ENCODE results near the gene BMPER. TPM values are rescaled to one million over a fixed set of nuclear protein-coding genes. Genes with fewer than 3 reads are reported as not detected.

BMPER gene
- total RNA-seq: 5.2 TPM

DNA sequence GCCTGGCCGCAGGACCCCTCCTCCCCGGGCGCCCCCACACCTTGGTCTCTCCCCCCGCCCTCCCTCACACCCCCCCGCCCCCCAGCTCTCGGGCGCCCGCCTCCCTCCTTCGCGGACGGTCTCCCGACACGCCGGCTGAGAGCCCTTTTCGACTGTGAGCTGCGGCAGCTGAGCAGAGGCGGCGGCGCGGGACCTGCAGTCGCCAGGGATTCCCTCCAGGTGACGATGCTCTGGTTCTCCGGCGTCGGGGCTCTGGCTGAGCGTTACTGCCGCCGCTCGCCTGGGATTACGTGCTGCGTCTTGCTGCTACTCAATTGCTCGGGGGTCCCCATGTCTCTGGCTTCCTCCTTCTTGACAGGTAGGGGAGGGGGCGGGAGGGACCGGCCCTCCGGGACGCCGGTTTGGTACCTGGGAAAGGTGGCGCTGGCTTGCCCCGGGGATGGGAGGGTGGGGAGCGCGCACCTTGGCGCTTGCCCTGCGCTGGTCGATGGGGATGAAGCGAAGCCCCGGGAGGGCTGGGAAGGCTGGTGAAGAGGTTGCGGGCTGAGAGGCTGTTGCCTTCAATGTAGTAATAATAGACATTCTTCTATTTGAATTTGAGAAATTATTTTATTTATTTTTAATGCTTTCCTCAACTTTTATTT is at the start of gene BMPER:
TSS of gene BMPER (plus strand) at position 151 of the 644 bp plus-strand sequence. CDS start at position 226, 75 bp downstream.
- Histone ChIP-seq H3K4me1 (peaks cover 13% of the 10 kb centered on the region), H3K4me3 (peak within 1 kb of the TSS; percentile 56 to 87), H3K36me3 (no peaks in the 10 kb centered on the region), H3K9me3 (no peaks in the 10 kb centered on the region), H3K27me3 (no peaks in the 10 kb centered on the region), H3K27ac (peak within 1 kb of the TSS; percentile 79)
- intact Hi-C loops (cut with DNase I): no loop called here
- TF ChIP-seq POLR2A (IDR thresholded peaks at IDR 0.05) (no peak), POLR2AphosphoS5 (IDR thresholded peaks at IDR 0.05; ENCODE audit: insufficient read depth in 1 of 2, low read depth in 1 of 2) (no peak)
- TF ChIP-seq, protein P1, sequence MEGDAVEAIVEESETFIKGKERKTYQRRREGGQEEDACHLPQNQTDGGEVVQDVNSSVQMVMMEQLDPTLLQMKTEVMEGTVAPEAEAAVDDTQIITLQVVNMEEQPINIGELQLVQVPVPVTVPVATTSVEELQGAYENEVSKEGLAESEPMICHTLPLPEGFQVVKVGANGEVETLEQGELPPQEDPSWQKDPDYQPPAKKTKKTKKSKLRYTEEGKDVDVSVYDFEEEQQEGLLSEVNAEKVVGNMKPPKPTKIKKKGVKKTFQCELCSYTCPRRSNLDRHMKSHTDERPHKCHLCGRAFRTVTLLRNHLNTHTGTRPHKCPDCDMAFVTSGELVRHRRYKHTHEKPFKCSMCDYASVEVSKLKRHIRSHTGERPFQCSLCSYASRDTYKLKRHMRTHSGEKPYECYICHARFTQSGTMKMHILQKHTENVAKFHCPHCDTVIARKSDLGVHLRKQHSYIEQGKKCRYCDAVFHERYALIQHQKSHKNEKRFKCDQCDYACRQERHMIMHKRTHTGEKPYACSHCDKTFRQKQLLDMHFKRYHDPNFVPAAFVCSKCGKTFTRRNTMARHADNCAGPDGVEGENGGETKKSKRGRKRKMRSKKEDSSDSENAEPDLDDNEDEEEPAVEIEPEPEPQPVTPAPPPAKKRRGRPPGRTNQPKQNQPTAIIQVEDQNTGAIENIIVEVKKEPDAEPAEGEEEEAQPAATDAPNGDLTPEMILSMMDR (IDR thresholded peaks at IDR 0.05): no peak
- DNase-seq (ENCODE audit: extremely low spot score in 2 of 2): no peak

- TF ChIP-seq, protein P1 (IDR thresholded peaks at IDR 0.05): no peak
- TF ChIP-seq POLR2AphosphoS5 (IDR thresholded peaks at IDR 0.05; ENCODE audit: insufficient read depth in 1 of 2, low read depth in 1 of 2) (no peak), POLR2A (IDR thresholded peaks at IDR 0.05) (no peak)
- DNase-seq (ENCODE audit: extremely low spot score in 2 of 2): no peak
- H3K27me3 ChIP-seq: no peaks in the 10 kb centered on the region
- no peaks in the 10 kb centered on the region for H3K9me3 ChIP-seq
- H3K36me3 ChIP-seq: no peaks in the 10 kb centered on the region
- no peaks in the 10 kb centered on the region for H3K4me1 ChIP-seq
- no peak overlapping the region for H3K4me3 ChIP-seq
- intact Hi-C loops (cut with DNase I): no loop called here
- H3K27ac ChIP-seq: no peak overlapping the region
Observed at GRCh38 chr7:33861947-33862346, 43.4 kb upstream of the BMPER start.

GRCh38 chr7:33862946-33863814 is 42.2 kb upstream of the BMPER start:
- DNase-seq (ENCODE audit: extremely low spot score in 2 of 2): no peak
- Histone ChIP-seq H3K9me3 (no peaks in the 10 kb centered on the region), H3K4me3 (no peak overlapping the region), H3K4me1 (no peaks in the 10 kb centered on the region), H3K27me3 (no peaks in the 10 kb centered on the region), H3K27ac (no peak overlapping the region), H3K36me3 (no peaks in the 10 kb centered on the region)
- intact Hi-C loops (cut with DNase I): no loop called here
- TF ChIP-seq POLR2AphosphoS5 (IDR thresholded peaks at IDR 0.05; ENCODE audit: insufficient read depth in 1 of 2, low read depth in 1 of 2) (no peak), POLR2A (IDR thresholded peaks at IDR 0.05) (no peak)
- TF ChIP-seq, protein P1 (IDR thresholded peaks at IDR 0.05): no peak

DNA sequence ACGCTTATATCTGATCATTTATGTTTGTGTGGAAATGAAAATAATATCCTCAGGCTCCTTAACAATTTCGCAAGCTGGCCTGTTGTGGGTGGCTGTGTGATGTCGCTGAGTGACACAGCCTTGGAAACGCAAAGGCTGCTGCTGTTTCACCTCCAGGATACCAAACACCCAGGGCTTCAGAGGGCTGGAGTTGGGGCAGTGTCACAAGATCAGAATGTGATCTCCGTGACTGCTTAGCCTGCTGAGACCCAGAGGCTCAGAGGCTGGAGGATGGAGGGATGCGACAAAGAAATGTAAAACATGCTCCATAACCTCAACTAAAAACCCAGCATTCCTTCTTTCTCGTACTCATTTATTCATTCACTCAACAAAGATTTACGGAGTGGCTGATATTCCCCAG is 37.2 kb upstream of the BMPER start:
- no peak overlapping the region for H3K27ac ChIP-seq
- TF ChIP-seq, protein P1 (IDR thresholded peaks at IDR 0.05): no peak
- H3K4me1 ChIP-seq: no peaks in the 10 kb centered on the region
- intact Hi-C loops (cut with DNase I): loop anchor here (5.0 kb wide), 1 partner anchor 1154 kb away; no protein-coding TSS in a partner anchor
- H3K9me3 ChIP-seq: no peaks in the 10 kb centered on the region
- no peaks in the 10 kb centered on the region for H3K36me3 ChIP-seq
- no peaks in the 10 kb centered on the region for H3K27me3 ChIP-seq
- no peak overlapping the region for H3K4me3 ChIP-seq
- DNase-seq (ENCODE audit: extremely low spot score in 2 of 2): no peak

DNA sequence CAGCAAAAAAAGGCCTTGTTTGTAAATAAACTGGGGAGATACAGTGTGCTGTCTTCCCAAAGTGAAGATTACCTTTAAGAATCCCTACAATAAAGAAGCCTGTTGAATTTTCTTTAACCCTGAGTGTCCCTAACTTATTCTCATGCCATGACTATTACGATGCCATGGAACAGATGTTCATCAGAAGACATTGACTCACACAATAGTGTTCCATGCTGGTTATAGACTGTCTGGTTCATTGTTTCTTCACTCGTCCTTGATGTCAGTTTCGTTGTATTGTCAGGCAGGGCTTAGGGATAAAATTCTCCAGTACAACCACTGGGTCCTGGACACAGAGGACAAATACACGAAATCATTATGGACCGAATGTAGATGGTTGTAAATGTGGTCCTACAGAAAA is 36.2 kb upstream of the BMPER start:
- no peaks in the 10 kb centered on the region for H3K27me3 ChIP-seq
- no peak overlapping the region for H3K27ac ChIP-seq
- H3K4me3 ChIP-seq: no peak overlapping the region
- TF ChIP-seq POLR2A (IDR thresholded peaks at IDR 0.05) (no peak), POLR2AphosphoS5 (IDR thresholded peaks at IDR 0.05; ENCODE audit: insufficient read depth in 1 of 2, low read depth in 1 of 2) (no peak)
- TF ChIP-seq, protein P1 (IDR thresholded peaks at IDR 0.05): no peak
- H3K4me1 ChIP-seq: no peaks in the 10 kb centered on the region
- H3K9me3 ChIP-seq: no peaks in the 10 kb centered on the region
- H3K36me3 ChIP-seq: no peaks in the 10 kb centered on the region
- no peak for DNase-seq (ENCODE audit: extremely low spot score in 2 of 2)
- intact Hi-C loops (cut with DNase I): loop anchor here (5.0 kb wide), 1 partner anchor 1153 kb away; no protein-coding TSS in a partner anchor

All from vagina (tissue), 2 donors.